ENCODE data around the gene ASB8.
"Not testable (repeated sequence)": the region's sequence is repeated elsewhere in the genome, so short reads cannot be mapped to it uniquely, and the experiment has no call there.

Gene ASB8

GRCh38 chr12:48160046-48160445, 2.7 kb upstream of the ASB8 start:
- CTCF ChIA-PET = interaction anchor here (0.8 kb wide), 1 partner anchor 197 kb away, joined by 4 read pairs; the partner anchor contains the start of gene TMEM106C
- POLR2A ChIA-PET = no interaction called here
- DNase-seq (ENCODE audit: extremely low spot score) = no peak
- TF ChIP-seq SUZ12 (IDR thresholded peaks at IDR 0.05) = no peak
- TF ChIP-seq LEF1 (IDR thresholded peaks at IDR 0.05; ENCODE audit: borderline replicate concordance) = no peak
- TF ChIP-seq HDGF (IDR thresholded peaks at IDR 0.05; ENCODE audit: borderline replicate concordance) = no peak
- TF ChIP-seq FOXA1 (IDR thresholded peaks at IDR 0.05) = no peak
- TF ChIP-seq ZNF384 (IDR thresholded peaks at IDR 0.05) = no peak
- no peak for TF ChIP-seq NFRKB (IDR thresholded peaks at IDR 0.05)
- no peak for TF ChIP-seq FOXM1 (IDR thresholded peaks at IDR 0.05; ENCODE audit: borderline replicate concordance)
- no peak for TF ChIP-seq ELF4 (IDR thresholded peaks at IDR 0.05)
- no peak for TF ChIP-seq FOXK2 (IDR thresholded peaks at IDR 0.05)
- no peak for TF ChIP-seq L3MBTL2 (conservative IDR thresholded peaks at IDR 0.05)
- no peak for TF ChIP-seq ARNT (IDR thresholded peaks at IDR 0.05)
- no peak for TF ChIP-seq SP1 (IDR thresholded peaks at IDR 0.05)
- TF ChIP-seq BHLHE40 (IDR thresholded peaks at IDR 0.05; ENCODE audit: borderline replicate concordance) = no peak
- TF ChIP-seq CTBP1 (IDR thresholded peaks at IDR 0.05; ENCODE audit: borderline replicate concordance) = no peak
- no peak for TF ChIP-seq TARDBP (IDR thresholded peaks at IDR 0.05)
- TF ChIP-seq, protein P1, sequence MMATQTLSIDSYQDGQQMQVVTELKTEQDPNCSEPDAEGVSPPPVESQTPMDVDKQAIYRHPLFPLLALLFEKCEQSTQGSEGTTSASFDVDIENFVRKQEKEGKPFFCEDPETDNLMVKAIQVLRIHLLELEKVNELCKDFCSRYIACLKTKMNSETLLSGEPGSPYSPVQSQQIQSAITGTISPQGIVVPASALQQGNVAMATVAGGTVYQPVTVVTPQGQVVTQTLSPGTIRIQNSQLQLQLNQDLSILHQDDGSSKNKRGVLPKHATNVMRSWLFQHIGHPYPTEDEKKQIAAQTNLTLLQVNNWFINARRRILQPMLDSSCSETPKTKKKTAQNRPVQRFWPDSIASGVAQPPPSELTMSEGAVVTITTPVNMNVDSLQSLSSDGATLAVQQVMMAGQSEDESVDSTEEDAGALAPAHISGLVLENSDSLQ (IDR thresholded peaks at IDR 0.05) = no peak

- CTCF ChIA-PET = interaction anchor here (0.6 to 1.6 kb wide), 3 partner anchors 12 to 74 kb away, joined by 3 to 9 read pairs (median 3); no protein-coding TSS in a partner anchor
- POLR2A ChIA-PET = interaction anchor here (0.8 to 2.7 kb wide), 16 partner anchors 10 to 1889 kb away, joined by 3 to 26 read pairs (median 6); partner anchors contain the start of genes CCDC184, PFKM, SENP1 and SLC38A1
- no peak for DNase-seq (ENCODE audit: extremely low spot score)
Measured at GRCh38 chr12:48157889-48158370, 615 bp upstream of the ASB8 start.

DNA sequence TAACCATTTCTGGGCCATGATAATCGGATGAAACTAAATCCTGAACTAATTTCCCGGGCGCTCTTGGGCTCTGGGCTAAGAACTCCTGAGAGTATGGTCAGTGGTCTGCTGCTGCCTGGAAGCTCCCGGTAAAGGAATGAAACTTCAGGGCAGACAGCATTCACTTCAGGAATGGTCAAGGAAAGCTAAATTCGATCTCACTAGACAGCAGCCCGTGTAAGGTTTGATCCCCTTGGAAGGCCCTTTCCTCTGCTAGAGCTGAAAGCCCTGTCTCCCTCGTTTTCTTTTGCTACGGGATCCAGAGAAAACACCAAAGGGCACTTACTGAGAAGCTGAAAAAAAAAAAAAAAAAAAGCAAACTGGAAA, 680 bp downstream of the ASB8 start:
- ChIA-PET CTCF (interaction anchor here (1.6 kb wide), 1 partner anchor 10 kb away, joined by 3 read pairs; no protein-coding TSS in a partner anchor), POLR2A (interaction anchor here (1.6 to 2.7 kb wide), 5 partner anchors 9 to 51 kb away, joined by 8 to 26 read pairs (median 13); partner anchors contain the start of genes CCDC184, PFKM and SENP1)
- TF ChIP-seq L3MBTL2 (conservative IDR thresholded peaks at IDR 0.05) (no peak), ZNF384 (IDR thresholded peaks at IDR 0.05) (0 out of 2 replicates have a peak, but pooled peaks have one; percentile 26), BHLHE40 (IDR thresholded peaks at IDR 0.05; ENCODE audit: borderline replicate concordance) (no peak), ELF4 (IDR thresholded peaks at IDR 0.05) (no peak), TARDBP (IDR thresholded peaks at IDR 0.05) (no peak)
- TF ChIP-seq, protein P1 (IDR thresholded peaks at IDR 0.05) = no peak
- DNase-seq (ENCODE audit: extremely low spot score) = no peak

More at GRCh38 chr12:48157889-48158370, 615 bp upstream of the ASB8 start:
- TF ChIP-seq LEF1 (IDR thresholded peaks at IDR 0.05; ENCODE audit: borderline replicate concordance) = no peak
- TF ChIP-seq L3MBTL2 (conservative IDR thresholded peaks at IDR 0.05) = peak; percentile 57

GRCh38 chr12:48155786-48156185, 1.5 kb downstream of the ASB8 start:
- POLR2A ChIA-PET = interaction anchor here (1.9 kb wide), 1 partner anchor 8 kb away, joined by 10 read pairs; no protein-coding TSS in a partner anchor
- CTCF ChIA-PET; DNase-seq (ENCODE audit: extremely low spot score): not testable (repeated sequence)

GRCh38 chr12:48151103-48151771, 6.1 kb downstream of the ASB8 start:
- ChIA-PET POLR2A (interaction anchor here (1.6 kb wide), 1 partner anchor 31 kb away, joined by 5 read pairs; the partner anchor contains the start of gene PFKM), CTCF (interaction anchor here (0.7 kb wide), 1 partner anchor 471 kb away, joined by 3 read pairs; no protein-coding TSS in a partner anchor)
- TF ChIP-seq NFRKB (IDR thresholded peaks at IDR 0.05) = no peak
- no peak for TF ChIP-seq LEF1 (IDR thresholded peaks at IDR 0.05; ENCODE audit: borderline replicate concordance)
- no peak for TF ChIP-seq BHLHE40 (IDR thresholded peaks at IDR 0.05; ENCODE audit: borderline replicate concordance)
- TF ChIP-seq FOXA1 (IDR thresholded peaks at IDR 0.05) = no peak
- no peak for TF ChIP-seq L3MBTL2 (conservative IDR thresholded peaks at IDR 0.05)
- TF ChIP-seq CTBP1 (IDR thresholded peaks at IDR 0.05; ENCODE audit: borderline replicate concordance) = no peak
- no peak for TF ChIP-seq FOXM1 (IDR thresholded peaks at IDR 0.05; ENCODE audit: borderline replicate concordance)
- no peak for TF ChIP-seq SUZ12 (IDR thresholded peaks at IDR 0.05)
- no peak for TF ChIP-seq HDGF (IDR thresholded peaks at IDR 0.05; ENCODE audit: borderline replicate concordance)
- no peak for TF ChIP-seq SP1 (IDR thresholded peaks at IDR 0.05)
- no peak for TF ChIP-seq TARDBP (IDR thresholded peaks at IDR 0.05)
- TF ChIP-seq, protein P1 (IDR thresholded peaks at IDR 0.05) = no peak
- no peak for TF ChIP-seq ZNF384 (IDR thresholded peaks at IDR 0.05)
- no peak for TF ChIP-seq ARNT (IDR thresholded peaks at IDR 0.05)
- no peak for TF ChIP-seq FOXK2 (IDR thresholded peaks at IDR 0.05)
- DNase-seq (ENCODE audit: extremely low spot score) = no peak

GRCh38 chr12:48145981-48146380, 11.3 kb downstream of the ASB8 start:
- ChIA-PET POLR2A (interaction anchor here (1.5 kb wide), 1 partner anchor 11 kb away, joined by 6 read pairs; the partner anchor contains the start of gene ASB8), CTCF (interaction anchor here (1.2 kb wide), 1 partner anchor 11 kb away, joined by 3 read pairs; the partner anchor contains the start of gene ASB8)
- no peak for DNase-seq (ENCODE audit: extremely low spot score)
- no peak for TF ChIP-seq CTBP1 (IDR thresholded peaks at IDR 0.05; ENCODE audit: borderline replicate concordance)
- TF ChIP-seq L3MBTL2 (conservative IDR thresholded peaks at IDR 0.05) = no peak
- no peak for TF ChIP-seq ARNT (IDR thresholded peaks at IDR 0.05)
- TF ChIP-seq SUZ12 (IDR thresholded peaks at IDR 0.05) = no peak
- no peak for TF ChIP-seq HDGF (IDR thresholded peaks at IDR 0.05; ENCODE audit: borderline replicate concordance)
- no peak for TF ChIP-seq ZNF384 (IDR thresholded peaks at IDR 0.05)
- no peak for TF ChIP-seq LEF1 (IDR thresholded peaks at IDR 0.05; ENCODE audit: borderline replicate concordance)
- no peak for TF ChIP-seq FOXM1 (IDR thresholded peaks at IDR 0.05; ENCODE audit: borderline replicate concordance)
- no peak for TF ChIP-seq FOXK2 (IDR thresholded peaks at IDR 0.05)
- TF ChIP-seq NFRKB (IDR thresholded peaks at IDR 0.05) = no peak
- no peak for TF ChIP-seq TARDBP (IDR thresholded peaks at IDR 0.05)
- TF ChIP-seq FOXA1 (IDR thresholded peaks at IDR 0.05) = no peak
- TF ChIP-seq SP1 (IDR thresholded peaks at IDR 0.05) = no peak
